HepG2 (cell line): ENCODE results near the gene PPIL6. TPM values are rescaled to one million over a fixed set of nuclear protein-coding genes. Genes with fewer than 3 reads are reported as not detected.

ENCODE experiments used
- ARNT2 ChIP-seq: sonication (generic); formaldehyde crosslinking; IDR thresholded peaks from 2 replicates; pipeline ENCODE4 v1.8.0; 2022; ENCODE audit warnings: mild to moderate bottlenecking, low read depth, missing genetic modification reagents, moderate library complexity
- ATF7-NPFF ChIP-seq: sonication (generic); formaldehyde crosslinking; IDR thresholded peaks from 2 replicates; pipeline ENCODE4 v1.8.1; 2023; ENCODE audit warnings: mild to moderate bottlenecking, low read depth, missing genetic modification reagents, moderate library complexity
- DZIP1 ChIP-seq: sonication (generic); formaldehyde crosslinking; IDR thresholded peaks from 2 replicates; pipeline ENCODE4 v1.5.0; 2020; ENCODE audit warnings: mild to moderate bottlenecking, missing genetic modification reagents
- EP300 ChIP-seq, 3 experiments: sonication (generic) in 1 of 3; formaldehyde crosslinking in 1 of 3; IDR thresholded peaks; 2 replicates each; pipeline versions ENCODE4 v1.5.1 to v1.6.1; 2011 to 2020; ENCODE audit warnings: low read depth in 2 of 3, low read length in 2 of 3, borderline replicate concordance in 1 of 3, improper control_type of control experiment in 1 of 3, mild to moderate bottlenecking in 1 of 3, missing genetic modification reagents in 1 of 3, moderate library complexity in 1 of 3
- FOSL1 ChIP-seq: sonication (generic); formaldehyde crosslinking; IDR thresholded peaks from 2 replicates; pipeline ENCODE4 v1.9.0; 2021; ENCODE audit warnings: missing genetic modification reagents, borderline replicate concordance
- KDM5A ChIP-seq: fragments of 200-600 bp; sonication (generic); IDR thresholded peaks from 2 replicates; pipeline ENCODE4 v1.7.0; 2018; ENCODE audit warnings: antibody characterized with exemption, mild to moderate bottlenecking, low read length, borderline replicate concordance
- POLR2AphosphoS2 ChIP-seq: IDR thresholded peaks from 2 replicates; pipeline ENCODE4 v1.6.1; 2011; ENCODE audit warnings: low read depth, low read length, improper control_type of control experiment
- SMAD9 ChIP-seq: sonication (generic); formaldehyde crosslinking; IDR thresholded peaks from 2 replicates; pipeline ENCODE4 v1.5.1; 2020; ENCODE audit warnings: mild to moderate bottlenecking, missing genetic modification reagents
- SNAPC2 ChIP-seq: sonication (generic); formaldehyde crosslinking; IDR thresholded peaks from 2 replicates; pipeline ENCODE4 v1.8.1; 2022; ENCODE audit warnings: mild to moderate bottlenecking, missing genetic modification reagents
- TEAD2 ChIP-seq: sonication (generic); formaldehyde crosslinking; IDR thresholded peaks from 2 replicates; pipeline ENCODE4 v1.9.0; 2021; ENCODE audit warnings: missing genetic modification reagents
- USF2 ChIP-seq, 2 experiments: sonication (generic) in 1 of 2; formaldehyde crosslinking in 1 of 2; IDR thresholded peaks; 2 replicates each; pipeline versions ENCODE4 v1.5.1 to v1.6.1; 2011 to 2020; ENCODE audit warnings: borderline replicate concordance in 1 of 2, low read depth in 1 of 2, low read length in 1 of 2, mild to moderate bottlenecking in 1 of 2, missing genetic modification reagents in 1 of 2, moderate library complexity in 1 of 2
- ZFP36L2 ChIP-seq: sonication (generic); formaldehyde crosslinking; IDR thresholded peaks from 2 replicates; pipeline ENCODE4 v1.4.0; 2020; ENCODE audit warnings: missing genetic modification reagents
- ZNF441 ChIP-seq: sonication (generic); formaldehyde crosslinking; IDR thresholded peaks from 2 replicates; pipeline ENCODE4 v1.7.0; 2021; ENCODE audit warnings: missing genetic modification reagents, borderline replicate concordance
- ZNF446 ChIP-seq: sonication (generic); formaldehyde crosslinking; IDR thresholded peaks from 2 replicates; pipeline ENCODE4 v1.5.0; 2020; ENCODE audit warnings: mild to moderate bottlenecking, missing genetic modification reagents
- ZNF510 ChIP-seq: sonication (generic); formaldehyde crosslinking; IDR thresholded peaks from 2 replicates; pipeline ENCODE4 v1.4.0; 2020; ENCODE audit warnings: low read depth, mild to moderate bottlenecking, missing genetic modification reagents
- ZNF556 ChIP-seq: sonication (generic); formaldehyde crosslinking; IDR thresholded peaks from 2 replicates; pipeline ENCODE4 v1.4.0; 2020; ENCODE audit warnings: mild to moderate bottlenecking, missing genetic modification reagents, borderline replicate concordance
- ZXDC ChIP-seq: sonication (generic); formaldehyde crosslinking; IDR thresholded peaks from 2 replicates; pipeline ENCODE4 v1.5.0; 2020; ENCODE audit warnings: mild to moderate bottlenecking, missing genetic modification reagents
- polyA plus RNA-seq, 8 experiments: library from polyadenylated mRNA; depleted of rRNA in 3 of 8; stranded (reverse) in 7 of 8; unstranded in 1 of 8; fragments of >200 nt; fragmentation: Illumina TruSeq in 4 of 8; extraction: Trizol in 4 of 8; gene quantifications; 2 replicates each; pipeline versions ENCODE4 v1.2.1 to v1.2.3, GENCODE V29; 2011 to 2016; ENCODE audit warnings: low read depth in 4 of 8, missing spikeins in 1 of 8, mixed read lengths in 1 of 8; ENCODE audit not compliant: insufficient read depth in 1 of 8
- total RNA-seq, 5 experiments: library from RNA; depleted of rRNA; stranded (reverse); fragments of >200 nt; fragmentation: Illumina TruSeq; extraction: Trizol; gene quantifications; 2 replicates each; pipeline ENCODE4 v1.2.3, GENCODE V29; 2016; ENCODE audit warnings: low read depth in 1 of 5
- TF ChIP-seq, protein P1 (sequence below): sonication (generic); formaldehyde crosslinking; IDR thresholded peaks from 2 replicates; pipeline ENCODE4 v1.8.1; 2023; ENCODE audit warnings: mild to moderate bottlenecking, missing genetic modification reagents

Gene PPIL6
- total and polyA plus RNA-seq, 2 of the 13 experiments (the other 11 are each of a cell fraction or from before 2014, with no cell fraction given), result 0.22 to 0.46 TPM

GRCh38 chr6:109440331-109441068, at the start of gene PPIL6, which contains the start of gene SMPD2 (continued):
- peak; percentile 76; the same call in 1 of the 2 replicates for TF ChIP-seq ZXDC
- no peak for TF ChIP-seq SMAD9 (CRISPR knock-in tag)
- TF ChIP-seq, protein P1, sequence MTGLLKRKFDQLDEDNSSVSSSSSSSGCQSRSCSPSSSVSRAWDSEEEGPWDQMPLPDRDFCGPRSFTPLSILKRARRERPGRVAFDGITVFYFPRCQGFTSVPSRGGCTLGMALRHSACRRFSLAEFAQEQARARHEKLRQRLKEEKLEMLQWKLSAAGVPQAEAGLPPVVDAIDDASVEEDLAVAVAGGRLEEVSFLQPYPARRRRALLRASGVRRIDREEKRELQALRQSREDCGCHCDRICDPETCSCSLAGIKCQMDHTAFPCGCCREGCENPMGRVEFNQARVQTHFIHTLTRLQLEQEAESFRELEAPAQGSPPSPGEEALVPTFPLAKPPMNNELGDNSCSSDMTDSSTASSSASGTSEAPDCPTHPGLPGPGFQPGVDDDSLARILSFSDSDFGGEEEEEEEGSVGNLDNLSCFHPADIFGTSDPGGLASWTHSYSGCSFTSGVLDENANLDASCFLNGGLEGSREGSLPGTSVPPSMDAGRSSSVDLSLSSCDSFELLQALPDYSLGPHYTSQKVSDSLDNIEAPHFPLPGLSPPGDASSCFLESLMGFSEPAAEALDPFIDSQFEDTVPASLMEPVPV (CRISPR knock-in tag), result no peak; the same call in 1 of the 2 replicates
- peak; percentile 63; the same call in 1 of the 2 replicates for TF ChIP-seq ATF7-NPFF
- TF ChIP-seq ZFP36L2 (CRISPR knock-in tag), result no peak
- no peak for TF ChIP-seq TEAD2
- no peak for TF ChIP-seq SNAPC2 (CRISPR knock-in tag)
- TF ChIP-seq EP300 (IDR thresholded peaks at IDR 0.05; ENCODE audit: low read depth in 2 of 2, low read length in 2 of 2), result no peak; a peak in 1 of 4 replicates
- TF ChIP-seq EP300 (CRISPR knock-in tag; IDR thresholded peaks at IDR 0.05; ENCODE audit: borderline replicate concordance), result no peak
- 0 out of 2 replicates have a peak, but pooled peaks have one; percentile 45 for TF ChIP-seq ZNF510 (CRISPR knock-in tag)
- TF ChIP-seq FOSL1 (CRISPR knock-in tag), result no peak
- TF ChIP-seq ZNF556 (CRISPR knock-in tag), result 0 out of 2 replicates have a peak, but pooled peaks have one; percentile 70
- TF ChIP-seq ARNT2 (CRISPR knock-in tag), result peak; percentile 69
- no peak for TF ChIP-seq USF2 (IDR thresholded peaks at IDR 0.05; ENCODE audit: low read depth, low read length)
- TF ChIP-seq USF2 (CRISPR knock-in tag; IDR thresholded peaks at IDR 0.05; ENCODE audit: borderline replicate concordance), result no peak
- no peak for TF ChIP-seq KDM5A
- no peak; the same call in 1 of the 2 replicates for TF ChIP-seq DZIP1 (CRISPR knock-in tag)
- TF ChIP-seq ZNF446 (CRISPR knock-in tag), result 0 out of 2 replicates have a peak, but pooled peaks have one; percentile 1
- TF ChIP-seq POLR2AphosphoS2, result no peak
- TF ChIP-seq ZNF441, result no peak; the same call in 1 of the 2 replicates
